Right ventricle myocardium inferior (tissue), 1 donor: Measurements from ENCODE around the gene ADCYAP1. TPM values are rescaled to one million over a fixed set of nuclear protein-coding genes. Genes with fewer than 3 reads are reported as not detected.

Experiments used
- ATAC-seq: fragments of 200-7000 bp; cut with Tn5 transposase; one replicate; pipeline ENCODE4 v1.9.1; 2020; ENCODE audit warnings: mild to moderate bottlenecking, moderate library complexity
- DNase-seq: peaks from one replicate; pipeline ENCODE4 v3.0.0; 2021; ENCODE audit errors: missing footprints
- intact Hi-C: fragments of 100-400 bp; cut with DNase I; formaldehyde crosslinking; loops from one replicate; pipeline ENCODE4 v1.11.0; 2022
- total RNA-seq: library from RNA; stranded (reverse); fragmentation: NEBNext Ultra II Directional; extraction: Animal tissue kit (Norgen Biotek cat#: 25700); gene quantifications from one replicate; pipeline ENCODE4 v1.2.1, GENCODE V29; 2021
- donor health status: DM: no; HTN: yes; CAD: no; lungs with severe emphysema.

Gene ADCYAP1
- total RNA-seq, 1 donor from 2014 or later = not detected

- intact Hi-C loops = no loop called here
- no peak for ATAC-seq
- DNase-seq = no peak
These were observed 3.5 kb downstream of the ADCYAP1 start for GRCh38 chr18:907885-908757.

GRCh38 chr18:908758-909724, 4.4 kb downstream of the ADCYAP1 start:
- no peak for DNase-seq
- intact Hi-C loops = no loop called here
- ATAC-seq = no peak

GRCh38 chr18:910247-910646, 5.6 kb downstream of the ADCYAP1 start:
- intact Hi-C loops = no loop called here
- ATAC-seq (no peak), DNase-seq (no peak)

- ATAC-seq = no peak
- no peak for DNase-seq
- intact Hi-C loops = no loop called here
These were observed 6.4 kb downstream of the ADCYAP1 start for GRCh38 chr18:911025-911424.

GRCh38 chr18:911486-911885, 6.8 kb downstream of the ADCYAP1 start:
- intact Hi-C loops = no loop called here
- no peak for DNase-seq
- ATAC-seq = no peak

GRCh38 chr18:916562-916961, 11.9 kb downstream of the ADCYAP1 start:
- intact Hi-C loops = no loop called here
- DNase-seq (no peak), ATAC-seq (no peak)

GRCh38 chr18:919078-919477, 14.4 kb downstream of the ADCYAP1 start:
- intact Hi-C loops = no loop called here
- ATAC-seq (no peak), DNase-seq (no peak)

GRCh38 chr18:923144-923866, 18.6 kb downstream of the ADCYAP1 start:
- DNase-seq (no peak), ATAC-seq (no peak)
- intact Hi-C loops = no loop called here

- DNase-seq = no peak
These were observed 20.3 kb downstream of the ADCYAP1 start for GRCh38 chr18:924987-925386.

GRCh38 chr18:926946-927345, 22.3 kb downstream of the ADCYAP1 start:
- intact Hi-C loops = no loop called here
- no peak for DNase-seq
- no peak for ATAC-seq

More at GRCh38 chr18:924987-925386, 20.3 kb downstream of the ADCYAP1 start:
- intact Hi-C loops = no loop called here
- no peak for ATAC-seq

- DNase-seq = no peak
- no peak for ATAC-seq
- intact Hi-C loops = no loop called here
These were observed 28.4 kb downstream of the ADCYAP1 start for GRCh38 chr18:933082-933481.

GRCh38 chr18:934518-935133, 30.0 kb downstream of the ADCYAP1 start:
- ATAC-seq (no peak), DNase-seq (no peak)
- intact Hi-C loops = no loop called here

GRCh38 chr18:936941-937340, 32.3 kb downstream of the ADCYAP1 start:
- intact Hi-C loops = no loop called here

GRCh38 chr18:939166-939565, 34.5 kb downstream of the ADCYAP1 start:
- ATAC-seq (no peak), DNase-seq (no peak)
- intact Hi-C loops = no loop called here

More at GRCh38 chr18:936941-937340, 32.3 kb downstream of the ADCYAP1 start:
- DNase-seq (no peak), ATAC-seq (no peak)

GRCh38 chr18:939958-940357, 35.3 kb downstream of the ADCYAP1 start:
- no peak for DNase-seq
- ATAC-seq = no peak
- intact Hi-C loops = no loop called here

GRCh38 chr18:941331-941730, 36.7 kb downstream of the ADCYAP1 start:
- ATAC-seq (no peak), DNase-seq (no peak)
- intact Hi-C loops = no loop called here

- intact Hi-C loops = no loop called here
- ATAC-seq (no peak), DNase-seq (no peak)
These were observed 39.8 kb downstream of the ADCYAP1 start for GRCh38 chr18:944440-944839.

- ATAC-seq (no peak), DNase-seq (no peak)
- intact Hi-C loops = no loop called here
These were observed 45.3 kb downstream of the ADCYAP1 start for GRCh38 chr18:949724-950631.
